ENCODE results near the gene USF3. TPM values are rescaled to one million over a fixed set of nuclear protein-coding genes. Genes with fewer than 3 reads are reported as not detected.
A peak's percentile ranks its signal among the peaks of the same experiment; 100 is the strongest.

Gene USF3
- total and polyA plus RNA-seq, 2 experiments from 2014 or later = 10.1 to 23.5 TPM

DNA sequence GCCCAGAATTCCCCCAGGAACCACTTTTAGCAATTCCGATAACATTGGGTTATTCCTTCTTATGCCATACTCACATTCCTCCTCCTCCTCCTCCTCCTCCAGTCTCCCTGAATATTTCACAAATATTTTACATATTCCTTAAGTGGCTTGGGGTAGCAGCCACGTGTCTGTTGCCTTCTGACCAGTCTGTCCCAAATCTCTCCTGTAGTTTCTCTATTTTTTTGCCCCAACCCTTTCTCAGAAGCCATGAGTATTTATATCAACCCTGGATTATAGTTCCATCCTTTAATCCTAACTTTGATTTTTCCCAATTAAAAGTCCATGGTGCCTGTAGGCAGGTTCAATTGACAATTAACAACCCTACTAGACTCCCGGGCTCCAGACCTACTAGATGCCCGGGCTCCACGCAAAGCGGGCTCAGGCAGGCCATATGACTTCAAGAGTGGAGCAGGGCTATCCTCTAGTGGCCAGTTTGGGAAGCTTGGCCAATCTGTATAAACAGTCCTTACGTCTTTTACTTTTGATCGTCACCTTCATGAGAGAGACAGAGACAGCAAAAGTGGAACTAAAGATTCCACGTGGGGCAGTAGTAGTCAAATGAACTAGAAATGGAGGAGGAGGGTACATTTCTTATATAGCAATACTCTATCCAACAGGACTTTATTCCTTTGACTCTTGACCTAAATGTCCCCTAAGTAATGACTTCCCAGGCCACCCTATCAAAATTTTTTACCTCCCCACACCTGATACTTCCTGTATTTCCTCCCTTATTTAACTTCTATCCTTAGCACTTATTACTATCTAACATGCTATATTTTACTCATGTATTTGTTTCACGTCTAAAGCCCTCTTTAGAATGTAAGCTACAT lies 69.7 kb downstream of the USF3 start:
- Histone ChIP-seq H3K4me2 (no peak overlapping the region), H3K27ac (ENCODE audit: low read depth) (no peak overlapping the region), H2AFZ (no peak overlapping the region), H3K4me3 (no peak overlapping the region), H3K79me2 (replicated peaks; ENCODE audit: insufficient read depth) (no peaks in the 10 kb centered on the region), H4K20me1 (replicated peaks; ENCODE audit: insufficient read depth) (no peaks in the 10 kb centered on the region), H3F3A (replicated peaks; ENCODE audit: low read depth) (no peaks in the 10 kb centered on the region), H3K27me3 (ENCODE audit: insufficient read depth) (peaks cover 3% of the 10 kb centered on the region; the same call in 1 of the 2 replicates), H3K9me2 (ENCODE audit: insufficient read depth) (no peaks in the 10 kb centered on the region), H3K4me1 (ENCODE audit: insufficient read depth) (no peaks in the 10 kb centered on the region), H3K36me3 (ENCODE audit: insufficient read depth) (no peaks in the 10 kb centered on the region)
- no peak overlapping the region for H3K4me3 Mint-ChIP-seq
- H3K27ac Mint-ChIP-seq = no peak overlapping the region
- H3K27me3 Mint-ChIP-seq (ENCODE audit: insufficient read depth, low read depth, poor library complexity) = peaks cover 9% of the 10 kb centered on the region
- peak; percentile 91 for DNase-seq (ENCODE audit: low spot score)
- peaks cover 7% of the 10 kb centered on the region; the same call in 2 of the 3 replicates for H3K4me1 Mint-ChIP-seq
- peak; percentile 95 for ATAC-seq
- TF ChIP-seq EZH2 (IDR thresholded peaks at IDR 0.05; ENCODE audit: low read depth, unreplicated experiment) = no peak
- TF ChIP-seq, protein P1, sequence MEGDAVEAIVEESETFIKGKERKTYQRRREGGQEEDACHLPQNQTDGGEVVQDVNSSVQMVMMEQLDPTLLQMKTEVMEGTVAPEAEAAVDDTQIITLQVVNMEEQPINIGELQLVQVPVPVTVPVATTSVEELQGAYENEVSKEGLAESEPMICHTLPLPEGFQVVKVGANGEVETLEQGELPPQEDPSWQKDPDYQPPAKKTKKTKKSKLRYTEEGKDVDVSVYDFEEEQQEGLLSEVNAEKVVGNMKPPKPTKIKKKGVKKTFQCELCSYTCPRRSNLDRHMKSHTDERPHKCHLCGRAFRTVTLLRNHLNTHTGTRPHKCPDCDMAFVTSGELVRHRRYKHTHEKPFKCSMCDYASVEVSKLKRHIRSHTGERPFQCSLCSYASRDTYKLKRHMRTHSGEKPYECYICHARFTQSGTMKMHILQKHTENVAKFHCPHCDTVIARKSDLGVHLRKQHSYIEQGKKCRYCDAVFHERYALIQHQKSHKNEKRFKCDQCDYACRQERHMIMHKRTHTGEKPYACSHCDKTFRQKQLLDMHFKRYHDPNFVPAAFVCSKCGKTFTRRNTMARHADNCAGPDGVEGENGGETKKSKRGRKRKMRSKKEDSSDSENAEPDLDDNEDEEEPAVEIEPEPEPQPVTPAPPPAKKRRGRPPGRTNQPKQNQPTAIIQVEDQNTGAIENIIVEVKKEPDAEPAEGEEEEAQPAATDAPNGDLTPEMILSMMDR (conservative IDR thresholded peaks at IDR 0.05; ENCODE audit: low read depth in 2 of 2) = peak; percentile 95 to 98
- H3K36me3 Mint-ChIP-seq (ENCODE audit: low read depth) = no peaks in the 10 kb centered on the region
- no peaks in the 10 kb centered on the region for H3K9me3 Mint-ChIP-seq

DNA sequence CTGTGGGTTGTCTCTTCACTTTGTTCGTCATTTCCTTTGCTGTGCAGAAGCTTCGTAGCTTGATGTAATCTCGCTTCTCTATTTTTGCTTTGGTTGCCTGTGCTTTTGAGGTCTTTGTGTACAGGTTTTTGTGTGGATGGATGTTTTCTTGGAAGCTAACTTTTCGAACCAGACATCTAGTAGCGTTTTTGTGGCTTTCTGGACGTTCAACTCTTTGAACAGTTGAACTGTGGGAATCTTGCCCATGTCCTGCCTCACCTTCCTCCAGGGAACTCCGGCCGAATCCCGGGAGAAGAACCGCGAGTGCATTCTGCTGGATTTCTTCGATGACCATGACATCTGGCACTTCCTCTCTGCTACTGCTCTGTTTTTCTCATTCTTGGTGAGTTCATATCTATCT lies 70.6 kb downstream of the USF3 start:
- H3K27me3 Mint-ChIP-seq (ENCODE audit: insufficient read depth, low read depth, poor library complexity) = peaks cover 9% of the 10 kb centered on the region
- no peak overlapping the region for H3K4me3 ChIP-seq

More for the DNA sequence above, 70.6 kb downstream of the USF3 start:
- no peak overlapping the region for H2AFZ ChIP-seq
- H3K4me1 Mint-ChIP-seq = peaks cover 6% of the 10 kb centered on the region; the same call in 2 of the 3 replicates
- peaks cover 3% of the 10 kb centered on the region; the same call in 1 of the 2 replicates for H3K27me3 ChIP-seq (ENCODE audit: insufficient read depth)
- TF ChIP-seq, protein P2, sequence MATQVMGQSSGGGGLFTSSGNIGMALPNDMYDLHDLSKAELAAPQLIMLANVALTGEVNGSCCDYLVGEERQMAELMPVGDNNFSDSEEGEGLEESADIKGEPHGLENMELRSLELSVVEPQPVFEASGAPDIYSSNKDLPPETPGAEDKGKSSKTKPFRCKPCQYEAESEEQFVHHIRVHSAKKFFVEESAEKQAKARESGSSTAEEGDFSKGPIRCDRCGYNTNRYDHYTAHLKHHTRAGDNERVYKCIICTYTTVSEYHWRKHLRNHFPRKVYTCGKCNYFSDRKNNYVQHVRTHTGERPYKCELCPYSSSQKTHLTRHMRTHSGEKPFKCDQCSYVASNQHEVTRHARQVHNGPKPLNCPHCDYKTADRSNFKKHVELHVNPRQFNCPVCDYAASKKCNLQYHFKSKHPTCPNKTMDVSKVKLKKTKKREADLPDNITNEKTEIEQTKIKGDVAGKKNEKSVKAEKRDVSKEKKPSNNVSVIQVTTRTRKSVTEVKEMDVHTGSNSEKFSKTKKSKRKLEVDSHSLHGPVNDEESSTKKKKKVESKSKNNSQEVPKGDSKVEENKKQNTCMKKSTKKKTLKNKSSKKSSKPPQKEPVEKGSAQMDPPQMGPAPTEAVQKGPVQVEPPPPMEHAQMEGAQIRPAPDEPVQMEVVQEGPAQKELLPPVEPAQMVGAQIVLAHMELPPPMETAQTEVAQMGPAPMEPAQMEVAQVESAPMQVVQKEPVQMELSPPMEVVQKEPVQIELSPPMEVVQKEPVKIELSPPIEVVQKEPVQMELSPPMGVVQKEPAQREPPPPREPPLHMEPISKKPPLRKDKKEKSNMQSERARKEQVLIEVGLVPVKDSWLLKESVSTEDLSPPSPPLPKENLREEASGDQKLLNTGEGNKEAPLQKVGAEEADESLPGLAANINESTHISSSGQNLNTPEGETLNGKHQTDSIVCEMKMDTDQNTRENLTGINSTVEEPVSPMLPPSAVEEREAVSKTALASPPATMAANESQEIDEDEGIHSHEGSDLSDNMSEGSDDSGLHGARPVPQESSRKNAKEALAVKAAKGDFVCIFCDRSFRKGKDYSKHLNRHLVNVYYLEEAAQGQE (IDR thresholded peaks at IDR 0.05; ENCODE audit: unreplicated experiment) = no peak
- TF ChIP-seq ZNF114 (CRISPR knock-in tag; IDR thresholded peaks at IDR 0.05) (no peak), STAT1 (IDR thresholded peaks at IDR 0.05; ENCODE audit: unreplicated experiment) (no peak), ZNF331 (CRISPR knock-in tag; IDR thresholded peaks at IDR 0.05; ENCODE audit: low read depth) (no peak), EZH2phosphoT487 (IDR thresholded peaks at IDR 0.05; ENCODE audit: unreplicated experiment) (no peak), CREB1 (CRISPR knock-in tag; IDR thresholded peaks at IDR 0.05; ENCODE audit: low read depth) (no peak), EZH2 (IDR thresholded peaks at IDR 0.05; ENCODE audit: low read depth, unreplicated experiment) (no peak)
- TF ChIP-seq, protein P1 (conservative IDR thresholded peaks at IDR 0.05; ENCODE audit: low read depth in 2 of 2) = no peak
- TF ChIP-seq, protein P3, sequence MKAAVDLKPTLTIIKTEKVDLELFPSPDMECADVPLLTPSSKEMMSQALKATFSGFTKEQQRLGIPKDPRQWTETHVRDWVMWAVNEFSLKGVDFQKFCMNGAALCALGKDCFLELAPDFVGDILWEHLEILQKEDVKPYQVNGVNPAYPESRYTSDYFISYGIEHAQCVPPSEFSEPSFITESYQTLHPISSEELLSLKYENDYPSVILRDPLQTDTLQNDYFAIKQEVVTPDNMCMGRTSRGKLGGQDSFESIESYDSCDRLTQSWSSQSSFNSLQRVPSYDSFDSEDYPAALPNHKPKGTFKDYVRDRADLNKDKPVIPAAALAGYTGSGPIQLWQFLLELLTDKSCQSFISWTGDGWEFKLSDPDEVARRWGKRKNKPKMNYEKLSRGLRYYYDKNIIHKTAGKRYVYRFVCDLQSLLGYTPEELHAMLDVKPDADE (IDR thresholded peaks at IDR 0.05) = no peak
- no peaks in the 10 kb centered on the region for H3K36me3 Mint-ChIP-seq (ENCODE audit: low read depth)
- ATAC-seq (no peak), DNase-seq (ENCODE audit: low spot score) (no peak)
- H3K27ac ChIP-seq (ENCODE audit: low read depth) = no peak overlapping the region
- no peaks in the 10 kb centered on the region for H3K4me1 ChIP-seq (ENCODE audit: insufficient read depth)
- H3K27ac Mint-ChIP-seq = no peak overlapping the region
- H3K4me2 ChIP-seq = no peak overlapping the region
- H4K20me1 ChIP-seq (replicated peaks; ENCODE audit: insufficient read depth) = no peaks in the 10 kb centered on the region
- no peaks in the 10 kb centered on the region for H3K36me3 ChIP-seq (ENCODE audit: insufficient read depth)
- no peak overlapping the region for H3K4me3 Mint-ChIP-seq
- no peaks in the 10 kb centered on the region for H3K9me2 ChIP-seq (ENCODE audit: insufficient read depth)
- H3K9me3 Mint-ChIP-seq = no peaks in the 10 kb centered on the region
- no peaks in the 10 kb centered on the region for H3K79me2 ChIP-seq (replicated peaks; ENCODE audit: insufficient read depth)
- H3F3A ChIP-seq (replicated peaks; ENCODE audit: low read depth) = no peaks in the 10 kb centered on the region
